Parathyroid adenoma (tissue), 2 donors: ENCODE measurements around the gene COX6B1.

ENCODE experiments used
- H2AFZ ChIP-seq: fragments of 300-600 bp; sonication (generic); one replicate; pipeline ENCODE4 v1.7.0; 2017; ENCODE audit warnings: antibody characterized with exemption, mild to moderate bottlenecking
- H3K27ac ChIP-seq: fragments of 300-600 bp; sonication (generic); one replicate; pipeline ENCODE4 v1.7.0; 2017
- H3K27me3 ChIP-seq: fragments of 300-600 bp; sonication (generic); one replicate; pipeline ENCODE4 v1.7.0; 2017; ENCODE audit warnings: low read length; ENCODE audit not compliant: control insufficient read depth, insufficient read depth
- H3K36me3 ChIP-seq: fragments of 300-600 bp; sonication (generic); one replicate; pipeline ENCODE4 v1.7.0; 2017; ENCODE audit warnings: low read length; ENCODE audit not compliant: control insufficient read depth, insufficient read depth
- H3K4me1 ChIP-seq: fragments of 300-600 bp; sonication (generic); one replicate; pipeline ENCODE4 v1.7.0; 2017; ENCODE audit warnings: control low read depth
- H3K4me2 ChIP-seq: fragments of 300-600 bp; sonication (generic); one replicate; pipeline ENCODE4 v1.7.0; 2017; ENCODE audit warnings: low read length
- H3K4me3 ChIP-seq: fragments of 300-600 bp; sonication (generic); one replicate; pipeline ENCODE4 v1.7.0; 2017; ENCODE audit warnings: low read depth, low read length
- H3K79me2 ChIP-seq: fragments of 300-600 bp; sonication (generic); one replicate; pipeline ENCODE4 v1.7.0; 2017; ENCODE audit warnings: control low read depth
- H3K9ac ChIP-seq: fragments of 300-600 bp; sonication (generic); one replicate; pipeline ENCODE4 v1.7.0; 2017; ENCODE audit warnings: mild to moderate bottlenecking
- H3K9me3 ChIP-seq: fragments of 300-600 bp; sonication (generic); one replicate; pipeline ENCODE4 v1.7.0; 2017; ENCODE audit warnings: low read length; ENCODE audit not compliant: control insufficient read depth
- CTCF ChIP-seq: fragments of 300-600 bp; sonication (generic); IDR thresholded peaks from one replicate; pipeline ENCODE4 v1.7.0; 2017; ENCODE audit warnings: antibody characterized with exemption, mild to moderate bottlenecking
- donor health status: primary hyperparathyroidism.

COX6B1 gene

DNA sequence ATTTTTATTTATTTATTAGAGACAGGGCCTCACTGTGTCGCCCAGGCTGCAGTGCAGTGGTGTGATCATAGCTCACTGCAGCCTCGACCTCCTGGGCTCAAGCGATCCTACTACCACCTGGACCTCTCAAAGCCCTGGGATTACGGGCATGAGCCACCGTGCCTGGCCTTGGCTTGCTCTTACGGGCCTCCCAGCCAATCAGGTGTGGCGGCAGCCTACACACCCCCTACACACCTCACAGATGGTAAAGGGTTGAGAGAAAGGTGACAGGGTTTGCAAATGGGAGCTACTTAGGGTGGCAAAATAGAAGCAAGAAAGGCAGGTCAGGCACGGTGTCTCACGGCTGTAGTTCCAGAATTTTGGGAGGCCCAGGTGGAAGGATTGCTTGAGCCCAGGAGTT, 55.2 kb downstream of the COX6B1 start:
- Histone ChIP-seq H3K9ac (no peak overlapping the region), H3K4me1 (no peaks in the 10 kb centered on the region), H3K27ac (no peak overlapping the region), H3K9me3 (no peaks in the 10 kb centered on the region), H3K36me3 (no peaks in the 10 kb centered on the region), H2AFZ (peak overlapping the region; percentile 84), H3K79me2 (no peaks in the 10 kb centered on the region), H3K4me2 (no peak overlapping the region), H3K27me3 (no peaks in the 10 kb centered on the region), H3K4me3 (no peak overlapping the region)
- TF ChIP-seq CTCF, result no peak

DNA sequence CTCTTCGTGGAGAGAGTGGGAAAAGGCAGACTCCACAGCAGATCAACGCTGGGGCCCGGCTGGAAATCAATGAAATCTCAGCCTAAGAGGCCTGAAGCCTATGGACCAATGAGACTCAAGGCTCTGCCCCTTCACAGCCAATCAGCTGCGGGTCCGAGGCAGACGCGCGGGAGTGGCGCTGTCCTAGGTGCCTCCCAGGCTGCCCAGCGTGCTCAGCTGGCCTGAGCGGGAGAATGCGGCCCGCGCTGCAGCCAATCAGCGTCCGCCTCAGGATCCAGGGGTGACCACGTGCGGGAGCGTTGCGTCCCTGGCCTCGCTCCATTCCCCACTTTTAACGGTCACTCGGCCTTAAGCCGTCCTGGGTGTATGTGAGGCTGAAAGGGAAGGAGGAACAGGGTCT, 56.1 kb downstream of the COX6B1 start, which contains the start of gene ZBTB32:
ZBTB32 (plus strand) TSS at position 341 of the 400 bp plus-strand sequence. CDS start 10,069 bp downstream, outside the sequence.
- no peaks in the 10 kb centered on the region for H3K79me2 ChIP-seq
- no peaks in the 10 kb centered on the region for H3K9me3 ChIP-seq
- H2AFZ ChIP-seq, result no peak within 1 kb of the TSS
- no peak for TF ChIP-seq CTCF
- H3K27me3 ChIP-seq, result no peaks in the 10 kb centered on the region
- H3K9ac ChIP-seq, result no peak within 1 kb of the TSS
- H3K36me3 ChIP-seq, result no peaks in the 10 kb centered on the region
- H3K4me3 ChIP-seq, result no peak within 1 kb of the TSS
- no peak within 1 kb of the TSS for H3K27ac ChIP-seq
- no peak within 1 kb of the TSS for H3K4me2 ChIP-seq
- no peaks in the 10 kb centered on the region for H3K4me1 ChIP-seq
